ENCODE data around the gene PPP1R15A.
"Not testable (repeated sequence)": the region's sequence is repeated elsewhere in the genome, so short reads cannot be mapped to it uniquely, and the experiment has no call there.

Gene PPP1R15A

GRCh38 chr19:48837687-48838086, 34.5 kb upstream of the PPP1R15A start:
- H3K4me3 ChIP-seq (ENCODE audit: low read depth in 1 of 2, low read length in 1 of 2), result no peak overlapping the region
- no peak for TF ChIP-seq CTCF (IDR thresholded peaks at IDR 0.05)
- H3K36me3 ChIP-seq, result no peaks in the 10 kb centered on the region
- H3K4me1 ChIP-seq (ENCODE audit: control insufficient read depth in 1 of 2, insufficient read depth in 1 of 2, low read depth in 1 of 2, low read length in 1 of 2), result peaks cover 9 to 16% of the 10 kb centered on the region in 2 experiments
- H3K9me3 ChIP-seq, result no peaks in the 10 kb centered on the region
- H3K27me3 ChIP-seq, result peaks cover 28% of the 10 kb centered on the region
- no peak overlapping the region for H3K27ac ChIP-seq

- no peak overlapping the region for H3K27ac ChIP-seq
- peaks cover 3 to 10% of the 10 kb centered on the region in 2 experiments for H3K4me1 ChIP-seq (ENCODE audit: control insufficient read depth in 1 of 2, insufficient read depth in 1 of 2, low read depth in 1 of 2, low read length in 1 of 2)
- no peaks in the 10 kb centered on the region for H3K36me3 ChIP-seq
- TF ChIP-seq CTCF (IDR thresholded peaks at IDR 0.05), result no peak
- peaks cover 22% of the 10 kb centered on the region for H3K27me3 ChIP-seq
- H3K4me3 ChIP-seq (ENCODE audit: low read depth in 1 of 2, low read length in 1 of 2), result no peak overlapping the region
- no peaks in the 10 kb centered on the region for H3K9me3 ChIP-seq
Observed at GRCh38 chr19:48841047-48841446, 31.2 kb upstream of the PPP1R15A start.

- no peak for TF ChIP-seq CTCF (IDR thresholded peaks at IDR 0.05)
- Histone ChIP-seq H3K36me3 (no peaks in the 10 kb centered on the region), H3K27ac (no peak overlapping the region), H3K4me1 (ENCODE audit: control insufficient read depth in 1 of 2, insufficient read depth in 1 of 2, low read depth in 1 of 2, low read length in 1 of 2) (peaks cover 0 to 5% of the 10 kb centered on the region in 2 experiments), H3K27me3 (peaks cover 17% of the 10 kb centered on the region), H3K9me3 (no peaks in the 10 kb centered on the region), H3K4me3 (ENCODE audit: low read depth in 1 of 2, low read length in 1 of 2) (no peak overlapping the region)
Observed at GRCh38 chr19:48841571-48841970, 30.6 kb upstream of the PPP1R15A start.

GRCh38 chr19:48842789-48843162, 29.4 kb upstream of the PPP1R15A start:
- Histone ChIP-seq H3K4me1 (ENCODE audit: control insufficient read depth in 1 of 2, insufficient read depth in 1 of 2, low read depth in 1 of 2, low read length in 1 of 2) (no peaks in the 10 kb centered on the region), H3K27me3 (peaks cover 5% of the 10 kb centered on the region), H3K27ac (no peak overlapping the region), H3K4me3 (ENCODE audit: low read depth in 1 of 2, low read length in 1 of 2) (no peak overlapping the region), H3K9me3 (no peaks in the 10 kb centered on the region), H3K36me3 (no peaks in the 10 kb centered on the region)
- peak; percentile 46 for TF ChIP-seq CTCF (IDR thresholded peaks at IDR 0.05)

- no peaks in the 10 kb centered on the region for H3K4me1 ChIP-seq (ENCODE audit: control insufficient read depth in 1 of 2, insufficient read depth in 1 of 2, low read depth in 1 of 2, low read length in 1 of 2)
- H3K4me3 ChIP-seq (ENCODE audit: low read depth in 1 of 2, low read length in 1 of 2), result no peak overlapping the region
- H3K36me3 ChIP-seq, result no peaks in the 10 kb centered on the region
- TF ChIP-seq CTCF (IDR thresholded peaks at IDR 0.05), result no peak
- no peak overlapping the region for H3K27ac ChIP-seq
- no peaks in the 10 kb centered on the region for H3K9me3 ChIP-seq
- no peaks in the 10 kb centered on the region for H3K27me3 ChIP-seq
Observed at GRCh38 chr19:48844472-48844871, 27.7 kb upstream of the PPP1R15A start.

- Histone ChIP-seq H3K4me1 (ENCODE audit: control insufficient read depth in 1 of 2, insufficient read depth in 1 of 2, low read depth in 1 of 2, low read length in 1 of 2) (no peaks in the 10 kb centered on the region), H3K4me3 (ENCODE audit: low read depth in 1 of 2, low read length in 1 of 2) (no peak overlapping the region), H3K9me3 (no peaks in the 10 kb centered on the region), H3K27ac (no peak overlapping the region), H3K27me3 (no peaks in the 10 kb centered on the region), H3K36me3 (no peaks in the 10 kb centered on the region)
- no peak for TF ChIP-seq CTCF (IDR thresholded peaks at IDR 0.05)
Observed at GRCh38 chr19:48845384-48845783, 26.8 kb upstream of the PPP1R15A start.

- not testable (repeated sequence) for H3K4me1 ChIP-seq (ENCODE audit: control insufficient read depth in 1 of 2, insufficient read depth in 1 of 2, low read depth in 1 of 2, low read length in 1 of 2); H3K36me3 ChIP-seq; H3K4me3 ChIP-seq (ENCODE audit: low read depth in 1 of 2, low read length in 1 of 2); H3K27ac ChIP-seq; H3K9me3 ChIP-seq; H3K27me3 ChIP-seq
Observed at GRCh38 chr19:48846659-48847058, 25.6 kb upstream of the PPP1R15A start.

Measured in neutrophil (primary cell).